A673 (cell line): ENCODE data around the gene B3GALT5. TPM values are rescaled to one million over a fixed set of nuclear protein-coding genes. Genes with fewer than 3 reads are reported as not detected.

Experiments
- BruUV-seq: library from RNA; stranded (reverse); fragments of 400-500 nt; replicated peaks from 2 replicates; lab custom pipeline; 2021; lab: Mats Ljungman, UMichigan
- CTCF ChIA-PET: fragments of 300-600 bp; sonication (Branson Sonifier 250); formaldehyde crosslinking; loops from one replicate; lab custom pipeline; 2022; ENCODE audit warnings: antibody characterized with exemption; lab: Charles Lee
- POLR2A ChIA-PET: fragments of 300-600 bp; sonication (Branson Sonifier 250); formaldehyde crosslinking; loops from one replicate; lab custom pipeline; 2022; ENCODE audit warnings: antibody characterized with exemption; ENCODE audit not compliant: low non-redundant PET; lab: Charles Lee
- DNase-seq: peaks from one replicate; pipeline ENCODE4 v3.0.0-alpha.2; 2015; ENCODE audit warnings: low spot score
- H3K27ac ChIP-seq: fragments of 200-600 bp; sonication (generic); 2 replicates; pipeline ENCODE4 v1.5.1; 2016; ENCODE audit warnings: mixed run types, low read depth, mild to moderate bottlenecking, mixed read lengths, antibody characterized with exemption, low read length; ENCODE audit not compliant: poor library complexity, severe bottlenecking
- H3K27me3 ChIP-seq: fragments of 200-600 bp; sonication (generic); replicated peaks from 2 replicates; pipeline ENCODE4 v1.6.1; 2017; ENCODE audit warnings: mixed run types, low read depth, mild to moderate bottlenecking, mixed read lengths, antibody characterized with exemption, low read length; ENCODE audit not compliant: insufficient read depth, poor library complexity
- H3K36me3 ChIP-seq: fragments of 200-600 bp; sonication (generic); 2 replicates; pipeline ENCODE4 v1.6.1; 2016; ENCODE audit warnings: mixed run types, mild to moderate bottlenecking, mixed read lengths, antibody characterized with exemption, low read length; ENCODE audit not compliant: insufficient read depth, poor library complexity, severe bottlenecking
- H3K4me1 ChIP-seq: fragments of 200-600 bp; sonication (generic); 2 replicates; pipeline ENCODE4 v1.6.1; 2017; ENCODE audit warnings: mixed run types, mild to moderate bottlenecking, mixed read lengths, antibody characterized with exemption, low read length; ENCODE audit not compliant: insufficient read depth, poor library complexity, severe bottlenecking
- H3K4me3 ChIP-seq: fragments of 200-600 bp; sonication (generic); 2 replicates; pipeline ENCODE4 v1.5.1; 2016; ENCODE audit warnings: low read depth, mixed run types, mild to moderate bottlenecking, mixed read lengths, low read length; ENCODE audit not compliant: poor library complexity, severe bottlenecking
- H3K9me3 ChIP-seq: fragments of 200-600 bp; sonication (generic); 2 replicates; pipeline ENCODE4 v1.6.1; 2016; ENCODE audit warnings: mixed run types, low read depth, mild to moderate bottlenecking, mixed read lengths, antibody characterized with exemption, low read length; ENCODE audit not compliant: poor library complexity, severe bottlenecking
- EZH2 ChIP-seq: fragments of 200-600 bp; sonication (generic); IDR thresholded peaks from 2 replicates; pipeline ENCODE4 v1.6.1; 2017; ENCODE audit warnings: borderline replicate concordance, low read depth, mild to moderate bottlenecking, mixed read lengths, antibody characterized with exemption, low read length; ENCODE audit not compliant: poor library complexity, severe bottlenecking
- intact Hi-C: fragments of 100-400 bp; cut with micrococcal nuclease; formaldehyde crosslinking; loops from one replicate; pipeline ENCODE4 v1.10.0; 2022; ENCODE audit not compliant: unreplicated experiment
- total RNA-seq: library from RNA; stranded (reverse); gene quantifications from 2 replicates; pipeline ENCODE4 v1.2.3, GENCODE V29; 2021
- TF ChIP-seq, protein P1 (sequence below): fragments of 300-800, 200-600 bp; sonication (generic); conservative IDR thresholded peaks from 2 replicates; pipeline ENCODE4 v1.5.1; 2017; ENCODE audit warnings: low read depth, mild to moderate bottlenecking, antibody characterized with exemption, low read length, moderate library complexity, mixed read lengths

Gene B3GALT5
- total RNA-seq, 1 experiment from 2014 or later: 0.32 TPM

DNA sequence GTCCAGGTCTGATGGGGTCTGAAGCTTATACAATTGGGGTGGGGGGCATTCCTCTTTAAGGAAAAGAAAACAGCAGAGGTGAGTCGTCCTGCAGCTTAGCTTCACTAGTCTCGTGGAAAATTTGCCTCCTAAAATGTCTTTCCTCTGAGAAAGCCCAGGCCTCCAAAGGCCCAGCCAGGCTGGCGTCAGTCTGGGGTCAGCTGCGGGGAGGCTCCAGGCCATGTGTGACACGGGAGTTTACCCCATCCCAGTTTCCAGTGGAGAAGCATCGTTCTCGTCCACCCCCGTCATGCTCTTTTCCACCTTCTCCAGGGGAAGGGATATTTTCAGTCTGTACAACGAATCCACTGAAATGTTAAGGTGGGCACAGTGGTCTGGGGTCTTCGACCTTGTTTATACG, 42.8 kb downstream of the B3GALT5 start:
- intact Hi-C loops: no loop called here
- Histone ChIP-seq H3K9me3 (no peaks in the 10 kb centered on the region), H3K36me3 (no peaks in the 10 kb centered on the region), H3K27ac (no peak overlapping the region), H3K4me1 (no peaks in the 10 kb centered on the region), H3K4me3 (no peak overlapping the region), H3K27me3 (no peaks in the 10 kb centered on the region)
- ChIA-PET POLR2A (no interaction called here), CTCF (no interaction called here)
- TF ChIP-seq, protein P1, sequence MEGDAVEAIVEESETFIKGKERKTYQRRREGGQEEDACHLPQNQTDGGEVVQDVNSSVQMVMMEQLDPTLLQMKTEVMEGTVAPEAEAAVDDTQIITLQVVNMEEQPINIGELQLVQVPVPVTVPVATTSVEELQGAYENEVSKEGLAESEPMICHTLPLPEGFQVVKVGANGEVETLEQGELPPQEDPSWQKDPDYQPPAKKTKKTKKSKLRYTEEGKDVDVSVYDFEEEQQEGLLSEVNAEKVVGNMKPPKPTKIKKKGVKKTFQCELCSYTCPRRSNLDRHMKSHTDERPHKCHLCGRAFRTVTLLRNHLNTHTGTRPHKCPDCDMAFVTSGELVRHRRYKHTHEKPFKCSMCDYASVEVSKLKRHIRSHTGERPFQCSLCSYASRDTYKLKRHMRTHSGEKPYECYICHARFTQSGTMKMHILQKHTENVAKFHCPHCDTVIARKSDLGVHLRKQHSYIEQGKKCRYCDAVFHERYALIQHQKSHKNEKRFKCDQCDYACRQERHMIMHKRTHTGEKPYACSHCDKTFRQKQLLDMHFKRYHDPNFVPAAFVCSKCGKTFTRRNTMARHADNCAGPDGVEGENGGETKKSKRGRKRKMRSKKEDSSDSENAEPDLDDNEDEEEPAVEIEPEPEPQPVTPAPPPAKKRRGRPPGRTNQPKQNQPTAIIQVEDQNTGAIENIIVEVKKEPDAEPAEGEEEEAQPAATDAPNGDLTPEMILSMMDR: no peak
- no peak for TF ChIP-seq EZH2
- BruUV-seq: no TSS peak
- no peak for DNase-seq

DNA sequence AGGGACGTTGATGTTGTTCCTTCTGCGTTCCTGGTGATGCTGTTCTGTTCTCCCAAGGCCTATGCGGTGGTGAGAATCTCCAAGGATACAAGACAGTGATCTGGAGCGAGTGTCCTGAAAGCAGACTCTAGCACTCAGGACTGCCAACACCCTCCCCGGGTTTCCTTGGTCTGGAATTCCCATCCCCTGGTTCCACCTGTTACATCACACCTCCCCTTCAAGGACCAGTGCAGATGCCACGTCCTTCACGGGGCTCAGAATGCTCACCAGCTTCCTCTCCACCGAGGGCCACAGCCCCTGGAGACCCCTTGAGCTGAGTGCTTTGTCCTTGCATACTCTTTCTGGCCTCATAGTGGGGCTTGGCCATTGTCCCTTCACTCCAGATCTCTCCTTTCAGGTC, 43.5 kb downstream of the B3GALT5 start:
- DNase-seq: no peak
- no peak overlapping the region for H3K4me3 ChIP-seq
- ChIA-PET CTCF (no interaction called here), POLR2A (no interaction called here)
- TF ChIP-seq, protein P1: no peak
- no peak for TF ChIP-seq EZH2
- H3K27me3 ChIP-seq: no peaks in the 10 kb centered on the region
- intact Hi-C loops: no loop called here
- H3K27ac ChIP-seq: no peak overlapping the region
- no peaks in the 10 kb centered on the region for H3K9me3 ChIP-seq
- no TSS peak for BruUV-seq
- no peaks in the 10 kb centered on the region for H3K36me3 ChIP-seq
- no peaks in the 10 kb centered on the region for H3K4me1 ChIP-seq

DNA sequence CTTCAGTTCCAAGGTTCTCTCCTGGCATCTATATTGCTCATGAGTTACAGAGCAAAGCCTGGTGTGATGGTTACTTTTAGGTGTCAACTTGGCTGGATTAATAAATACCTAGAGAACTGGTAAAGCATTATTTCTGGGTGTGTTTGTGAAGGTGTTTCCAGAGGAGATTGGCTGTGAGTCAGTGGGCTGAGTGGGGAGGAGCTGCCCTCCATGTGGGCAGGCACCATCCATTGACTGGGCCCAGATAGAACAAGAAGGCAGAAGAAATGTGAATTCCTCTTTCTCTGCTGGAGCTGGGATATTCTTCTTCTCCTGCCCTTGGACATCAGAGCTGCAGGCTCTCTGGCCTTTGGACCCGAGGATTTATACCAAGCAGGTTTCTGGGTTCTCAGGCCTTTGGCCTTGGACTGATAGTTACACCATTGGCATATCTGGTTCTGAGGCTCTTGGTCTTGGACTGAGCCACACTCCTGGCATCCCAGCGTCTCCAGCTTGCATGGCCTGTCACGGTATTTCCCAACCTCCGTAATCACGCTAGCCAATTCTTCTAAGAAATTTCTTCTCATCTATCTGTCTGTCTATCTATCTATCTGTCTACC, 44.5 kb downstream of the B3GALT5 start:
- no peak for TF ChIP-seq EZH2
- TF ChIP-seq, protein P1: no peak
- Histone ChIP-seq H3K9me3 (no peaks in the 10 kb centered on the region), H3K4me1 (no peaks in the 10 kb centered on the region), H3K4me3 (no peak overlapping the region), H3K27ac (no peak overlapping the region), H3K36me3 (no peaks in the 10 kb centered on the region), H3K27me3 (no peaks in the 10 kb centered on the region)
- intact Hi-C loops: no loop called here
- no peak for DNase-seq
- POLR2A ChIA-PET: no interaction called here
- CTCF ChIA-PET: no interaction called here
- BruUV-seq: no TSS peak
